Heart right ventricle (tissue), 16 donors: Measurements from ENCODE around the gene TEAD1. TPM values are rescaled to one million over a fixed set of nuclear protein-coding genes. Genes with fewer than 3 reads are reported as not detected.

ENCODE experiments used
- ATAC-seq, 8 donors: fragments of 200-7000 bp; cut with Tn5 transposase; one replicate each; pipeline ENCODE4 v1.9.1; 2020; ENCODE audit warnings: mild to moderate bottlenecking in 8 of 8, moderate library complexity in 8 of 8, moderate number of reproducible peaks in 1 of 8
- DNase-seq, 2 donors: peaks; one replicate each; pipeline ENCODE4 v3.0.0-alpha.2; 2020
- H3K27ac ChIP-seq, 10 donors: fragments of 200-600 bp; sonication (generic) in 2 of 10; one replicate each; pipeline versions ENCODE4 v1.5.0 to v1.8.0; 2020 to 2022; ENCODE audit warnings: mild to moderate bottlenecking in 3 of 10
- H3K27me3 ChIP-seq, 7 donors: fragments of 200-600 bp; one replicate each; pipeline ENCODE4 v1.8.0; 2021 to 2022; ENCODE audit warnings: mild to moderate bottlenecking in 2 of 7
- H3K36me3 ChIP-seq, 9 donors: fragments of 200-600 bp; sonication (generic) in 1 of 9; one replicate each; pipeline versions ENCODE4 v1.5.0 to v1.8.0; 2020 to 2022; ENCODE audit warnings: mild to moderate bottlenecking in 2 of 9
- H3K4me1 ChIP-seq, 9 donors: fragments of 200-600 bp; sonication (generic) in 1 of 9; one replicate each; pipeline versions ENCODE4 v1.5.0 to v1.8.0; 2020 to 2022; ENCODE audit warnings: mild to moderate bottlenecking in 4 of 9
- H3K4me3 ChIP-seq, 10 donors: fragments of 200-600 bp; sonication (generic) in 2 of 10; one replicate each; pipeline versions ENCODE4 v1.5.0 to v1.8.0; 2020 to 2022; ENCODE audit warnings: mild to moderate bottlenecking in 7 of 10, moderate library complexity in 2 of 10
- H3K9me3 ChIP-seq, 11 donors: fragments of 200-600 bp in 10 of 11; sonication (generic) in 2 of 11; one replicate each; pipeline versions ENCODE4 v1.5.0 to v1.8.0; 2013 to 2022; ENCODE audit warnings: mild to moderate bottlenecking in 2 of 11, control low read depth in 1 of 11, moderate library complexity in 1 of 11
- WGBS, 2 donors: extraction: QIAGEN DNeasy Blood & Tissue Kit; methylation state at CpG; one replicate each; pipeline ENCODE4 v1.1.7; 2013; ENCODE audit warnings: inconsistent platforms in 1 of 2; 5-methylcytosine and 5-hydroxymethylcytosine counted together
- intact Hi-C, 10 donors: fragments of 100-400 bp; cut with DNase I; formaldehyde crosslinking; loops; one replicate each; pipeline versions ENCODE4 v1.11.1 to v1.14.2; 2022
- polyA plus RNA-seq, 2 donors: library from polyadenylated mRNA; stranded (reverse); fragments of 200-250 nt; gene quantifications; one replicate each; pipeline ENCODE4 v1.2.3, GENCODE V29; 2013
- total RNA-seq, 10 donors: library from RNA; stranded (reverse); fragmentation: NEBNext Ultra II Directional in 3 of 10; extraction: Animal tissue kit (Norgen Biotek cat#: 25700) in 3 of 10; gene quantifications; one replicate each; pipeline versions ENCODE4 v1.2.1 to v1.2.4, GENCODE V29; 2021 to 2023
- TF ChIP-seq, protein P1 (sequence below), 9 donors: fragments of 200-600 bp; sonication (generic) in 2 of 9; IDR thresholded peaks; one replicate each; pipeline versions ENCODE4 v1.5.0 to v1.8.0; 2021 to 2022; ENCODE audit warnings: antibody characterized with exemption in 9 of 9, mild to moderate bottlenecking in 5 of 9, moderate library complexity in 1 of 9
- donor health status: Arrhythmogenic right ventricular cardiomyopathy.
- donor health status: ischemic (EF 13 %, LVEDD 7.1; RV severe dilation, severe dysfunction).
- donor health status: healthy with polysubstance abuse.
- donor health status: DM: no; HTN: yes; CAD: no.
- donor health status: DM: no; HTN: no; CAD: no.
- donor health status: ischemic (EF 25% LVEDD 6.9; RV normal size, moderate dysfunction).
- donor health status: ischemic (EF 25% LVEDD 5.7; RV mildly dilated, moderate dysfunction).
- donor health status: healthy.
- donor health status: DM: yes; HTN: yes; CAD: no.
- donor health status: Ischemic cardiomyopathy.
- donor health status: ischemic (EF 35%, LVEDD 5.7; RV mildly dilated, moderate dysfunction).
- donor health status: nonischemic (EF 11% LVEDD 7.7; RV severe dilation, severe dysfunction).
- donor health status: DM: yes; HTN: yes; CAD: no.
- donor health status: PGD.
- donor health status: ischemic (EF 29% LVEDD 5.4; RV normal size, mild dysfunction).
- donor health status: nonischemic (EF 23%, LVEDD 6.1; RV moderate dilation, normal function).

Gene TEAD1
- total and polyA plus RNA-seq, 12 donors, result 12.7 to 138 (median 116) TPM

DNA sequence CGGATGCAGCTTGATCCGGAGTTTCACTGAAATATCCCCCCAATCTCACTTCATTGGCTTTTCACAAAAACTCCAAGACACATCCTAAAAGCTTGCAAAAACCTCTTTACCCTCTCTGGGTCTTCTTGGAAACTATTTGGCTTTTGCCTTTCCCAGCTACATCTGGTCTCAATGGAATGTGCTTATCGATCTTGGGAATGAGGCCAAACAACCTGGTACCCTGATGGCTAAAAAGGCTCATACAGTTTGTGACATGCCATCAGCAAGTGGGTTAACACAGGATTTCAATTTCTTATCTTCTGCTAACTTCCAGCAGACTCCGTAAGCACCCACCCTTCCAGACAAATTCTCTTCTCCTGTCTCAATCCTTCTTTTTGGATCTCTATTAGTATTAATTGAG lies 45.9 kb upstream of the TEAD1 start:
- Histone ChIP-seq H3K27ac (no peak overlapping the region), H3K36me3 (no peaks in the 10 kb centered on the region), H3K9me3 (peaks cover 0 to 19% (median 15%) of the 10 kb centered on the region in 11 donors), H3K4me1 (no peaks in the 10 kb centered on the region), H3K4me3 (no peak overlapping the region), H3K27me3 (no peaks in the 10 kb centered on the region)
- TF ChIP-seq, protein P1, sequence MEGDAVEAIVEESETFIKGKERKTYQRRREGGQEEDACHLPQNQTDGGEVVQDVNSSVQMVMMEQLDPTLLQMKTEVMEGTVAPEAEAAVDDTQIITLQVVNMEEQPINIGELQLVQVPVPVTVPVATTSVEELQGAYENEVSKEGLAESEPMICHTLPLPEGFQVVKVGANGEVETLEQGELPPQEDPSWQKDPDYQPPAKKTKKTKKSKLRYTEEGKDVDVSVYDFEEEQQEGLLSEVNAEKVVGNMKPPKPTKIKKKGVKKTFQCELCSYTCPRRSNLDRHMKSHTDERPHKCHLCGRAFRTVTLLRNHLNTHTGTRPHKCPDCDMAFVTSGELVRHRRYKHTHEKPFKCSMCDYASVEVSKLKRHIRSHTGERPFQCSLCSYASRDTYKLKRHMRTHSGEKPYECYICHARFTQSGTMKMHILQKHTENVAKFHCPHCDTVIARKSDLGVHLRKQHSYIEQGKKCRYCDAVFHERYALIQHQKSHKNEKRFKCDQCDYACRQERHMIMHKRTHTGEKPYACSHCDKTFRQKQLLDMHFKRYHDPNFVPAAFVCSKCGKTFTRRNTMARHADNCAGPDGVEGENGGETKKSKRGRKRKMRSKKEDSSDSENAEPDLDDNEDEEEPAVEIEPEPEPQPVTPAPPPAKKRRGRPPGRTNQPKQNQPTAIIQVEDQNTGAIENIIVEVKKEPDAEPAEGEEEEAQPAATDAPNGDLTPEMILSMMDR (IDR thresholded peaks at IDR 0.05), result no peak
- ATAC-seq (no peak), DNase-seq (no peak)
- 64 to 68% methylated on average over 4 of the region's 4 CpGs for WGBS, 2 donors
- intact Hi-C loops, result no loop called here

DNA sequence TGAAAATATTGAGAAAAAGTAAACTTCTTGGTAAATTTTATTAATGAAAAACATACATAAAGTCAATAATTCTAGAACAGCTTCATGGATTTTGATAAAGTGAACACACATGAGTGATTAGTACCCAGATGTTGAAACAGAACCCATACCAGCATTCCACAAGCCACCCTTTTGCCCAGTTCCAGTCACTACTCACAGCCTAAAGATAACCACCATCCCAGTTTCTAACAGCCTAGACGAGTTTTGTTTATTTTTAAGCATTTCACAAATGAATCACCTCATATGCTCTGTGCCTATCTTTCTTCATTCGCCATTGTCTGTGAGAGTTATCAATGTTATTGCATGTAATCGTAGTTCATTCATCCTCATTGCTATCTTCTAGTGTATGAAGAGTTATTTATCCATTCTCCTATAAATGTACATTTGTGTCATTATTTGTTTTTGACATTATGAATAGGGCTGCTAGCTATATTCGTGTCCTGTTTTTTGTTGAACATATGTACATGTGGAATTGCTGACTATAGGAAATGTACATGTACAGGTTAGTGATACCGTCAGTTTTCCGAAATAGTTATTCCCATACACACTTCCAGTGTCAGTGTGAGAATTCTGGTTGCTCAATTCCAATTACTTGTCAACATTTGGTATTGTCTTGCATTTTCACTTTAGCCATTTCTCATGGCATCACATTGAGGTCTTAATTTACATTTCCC lies 44.5 kb upstream of the TEAD1 start:
- TF ChIP-seq, protein P1 (IDR thresholded peaks at IDR 0.05), result no peak
- ATAC-seq (no peak), DNase-seq (no peak)
- Histone ChIP-seq H3K27me3 (no peaks in the 10 kb centered on the region), H3K4me1 (no peaks in the 10 kb centered on the region), H3K9me3 (peaks cover 0 to 5% (median under 1%) of the 10 kb centered on the region in 11 donors), H3K4me3 (no peak overlapping the region), H3K27ac (no peak overlapping the region), H3K36me3 (no peaks in the 10 kb centered on the region)
- intact Hi-C loops, result no loop called here
- 87 to 88% methylated on average over 6 of the region's 6 CpGs for WGBS, 2 donors

DNA sequence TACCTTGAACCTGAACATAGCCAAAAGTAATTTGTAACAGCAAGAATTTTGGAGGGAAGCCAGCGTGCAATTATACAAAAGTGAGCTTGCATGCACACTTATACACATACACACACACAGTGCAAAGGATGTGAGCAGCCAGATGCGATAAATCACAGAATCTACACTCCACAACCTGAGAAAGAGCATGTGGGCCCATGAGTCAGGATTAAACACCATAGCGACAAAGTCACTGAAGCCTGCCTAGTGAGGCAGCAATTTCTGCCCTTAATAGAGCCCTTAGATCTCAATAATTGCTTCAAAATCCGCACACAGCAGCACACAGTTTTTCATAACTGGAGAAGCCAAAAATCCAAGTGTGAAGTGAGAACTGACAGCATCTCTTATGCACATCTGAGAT lies 42.6 kb upstream of the TEAD1 start:
- Histone ChIP-seq H3K4me1 (no peaks in the 10 kb centered on the region), H3K36me3 (no peaks in the 10 kb centered on the region), H3K27ac (no peak overlapping the region), H3K4me3 (no peak overlapping the region), H3K27me3 (no peaks in the 10 kb centered on the region), H3K9me3 (no peaks in the 10 kb centered on the region)
- no peak for DNase-seq
- intact Hi-C loops, result no loop called here
- TF ChIP-seq, protein P1 (IDR thresholded peaks at IDR 0.05), result no peak
- no peak for ATAC-seq
- 98 to 99% methylated on average over 4 of the region's 4 CpGs for WGBS, 2 donors

DNA sequence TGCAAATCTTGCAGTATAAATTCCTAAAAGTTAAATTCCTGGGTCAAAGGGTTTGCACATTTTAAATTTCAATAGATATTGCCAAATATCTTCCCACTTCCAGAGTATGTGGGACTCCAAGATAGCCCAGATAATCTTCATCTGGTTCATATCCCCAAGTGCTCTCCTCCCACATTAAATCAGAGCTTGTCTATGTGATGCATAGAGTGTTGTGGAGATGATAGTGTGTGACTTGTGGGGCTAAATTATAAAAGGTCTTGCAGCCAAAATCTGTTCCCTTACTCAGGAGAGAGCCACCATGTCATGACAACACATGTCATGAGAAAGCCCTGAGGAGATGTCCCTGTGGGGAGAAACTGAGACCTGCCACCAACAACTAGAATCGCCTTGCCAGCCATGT lies 39.9 kb upstream of the TEAD1 start:
- TF ChIP-seq, protein P1 (IDR thresholded peaks at IDR 0.05), result no peak
- Histone ChIP-seq H3K4me1 (no peaks in the 10 kb centered on the region), H3K27me3 (no peaks in the 10 kb centered on the region), H3K36me3 (no peaks in the 10 kb centered on the region), H3K9me3 (no peaks in the 10 kb centered on the region), H3K4me3 (no peak overlapping the region), H3K27ac (no peak overlapping the region)
- WGBS, 2 donors, result 94 to 98% methylated on average over 1 of the region's 1 CpG
- intact Hi-C loops, result no loop called here
- no peak for ATAC-seq
- no peak for DNase-seq
